Endothelial cell of umbilical vein (primary cell): ENCODE results near the gene CES5A. TPM values are rescaled to one million over a fixed set of nuclear protein-coding genes. Genes with fewer than 3 reads are reported as not detected.

Experiments
- BruUV-seq: library from RNA; stranded (reverse); fragments of 400-500 nt; replicated peaks from 2 replicates; lab custom pipeline; 2021; lab: Mats Ljungman, UMichigan
- CTCF ChIA-PET: fragments of 300-600, 350-600 bp; sonication (Branson Sonifier 250); formaldehyde crosslinking; loops from one replicate; lab custom pipeline; 2021; ENCODE audit warnings: antibody characterized with exemption, inconsistent platforms; lab: Charles Lee
- POLR2A ChIA-PET: fragments of 300-600, 350-600 bp; sonication (Branson Sonifier 250); formaldehyde crosslinking; loops from one replicate; lab custom pipeline; 2021; ENCODE audit warnings: antibody characterized with exemption, inconsistent platforms; lab: Charles Lee
- DNase-seq: peaks from one replicate; pipeline ENCODE4 v3.0.0-alpha.2; 2011; ENCODE audit warnings: low read depth, low spot score
- FAIRE-seq: peaks from 2 replicates; lab custom pipeline; 2011; peaks lifted over from hg19 to GRCh38; lab: Jason Lieb, UNC
- H2AFZ ChIP-seq: 2 replicates; pipeline ENCODE4 v1.6.0; 2012; ENCODE audit warnings: low read depth, low read length, control low read depth, inconsistent platforms
- H3K27ac ChIP-seq: 2 replicates; pipeline ENCODE4 v1.5.1; 2011; ENCODE audit warnings: low read depth, mild to moderate bottlenecking, control low read depth, low read length, moderate library complexity; ENCODE audit not compliant: insufficient read depth
- H3K27me3 ChIP-seq, 2 experiments: 2 replicates each; pipeline versions ENCODE4 v1.6.0 to v1.6.1; 2011; ENCODE audit warnings: low read length in 2 of 2, mixed read lengths in 1 of 2; ENCODE audit not compliant: control insufficient read depth in 2 of 2, insufficient read depth in 2 of 2
- H3K36me3 ChIP-seq, 2 experiments: 2 replicates in 1 of 2; 3 replicates in 1 of 2; pipeline ENCODE4 v1.5.1; 2011; ENCODE audit warnings: low read length in 2 of 2, mild to moderate bottlenecking in 1 of 2, moderate library complexity in 1 of 2; ENCODE audit not compliant: control insufficient read depth in 2 of 2, insufficient read depth in 2 of 2; ENCODE audit errors: extremely low read depth in 1 of 2
- H3K4me1 ChIP-seq: 3 replicates; pipeline ENCODE4 v1.5.1; 2011; ENCODE audit warnings: mild to moderate bottlenecking, low read length; ENCODE audit not compliant: control insufficient read depth, insufficient read depth; ENCODE audit errors: extremely low read depth
- H3K4me2 ChIP-seq: 2 replicates; pipeline ENCODE4 v1.6.1; 2011; ENCODE audit warnings: low read length, control low read depth, mixed read lengths; ENCODE audit not compliant: insufficient read depth
- H3K4me3 ChIP-seq, 3 experiments: fragments of 200-600 bp in 1 of 3; sonication (generic), shearing (Covaris generic) in 1 of 3; replicated peaks in 1 of 3; 2 replicates each; pipeline ENCODE4 v1.5.1; 2011 to 2016; ENCODE audit warnings: control low read depth in 3 of 3, low read length in 3 of 3, mild to moderate bottlenecking in 2 of 3, inconsistent platforms in 1 of 3, low read depth in 1 of 3, moderate library complexity in 1 of 3; ENCODE audit not compliant: insufficient read depth in 1 of 3
- H3K79me2 ChIP-seq: 2 replicates; pipeline ENCODE4 v1.6.0; 2012; ENCODE audit warnings: low read length, inconsistent platforms; ENCODE audit not compliant: control insufficient read depth, insufficient read depth
- H3K9ac ChIP-seq: replicated peaks from 2 replicates; pipeline ENCODE3; 2011; ENCODE audit warnings: low read length, control low read depth; ENCODE audit not compliant: insufficient read depth; ENCODE audit errors: extremely low read depth
- H3K9me1 ChIP-seq: replicated peaks from 3 replicates; pipeline ENCODE4 v1.6.0; 2011; ENCODE audit warnings: mild to moderate bottlenecking, low read length; ENCODE audit not compliant: control insufficient read depth, insufficient read depth; ENCODE audit errors: extremely low read depth
- H3K9me3 ChIP-seq: replicated peaks from 2 replicates; pipeline ENCODE4 v1.5.1; 2012; ENCODE audit warnings: low read length, inconsistent platforms; ENCODE audit not compliant: control insufficient read depth, insufficient read depth
- H4K20me1 ChIP-seq: replicated peaks from 2 replicates; pipeline ENCODE3; 2011; ENCODE audit warnings: mild to moderate bottlenecking, low read length; ENCODE audit not compliant: control insufficient read depth, insufficient read depth; ENCODE audit errors: extremely low read depth
- CTCF ChIP-seq, 2 donors: IDR thresholded peaks; 1 replicate in 1 of 2; 2 replicates in 1 of 2; pipeline ENCODE4 v1.5.1; 2011; ENCODE audit warnings: low read length in 2 of 2, mild to moderate bottlenecking in 2 of 2, moderate library complexity in 2 of 2, control low read depth in 1 of 2, inconsistent platforms in 1 of 2, low read depth in 1 of 2; ENCODE audit not compliant: insufficient read depth in 1 of 2; ENCODE audit errors: extremely low read depth in 1 of 2
- EZH2 ChIP-seq: IDR thresholded peaks from 2 replicates; pipeline ENCODE4 v1.6.1; 2012; ENCODE audit warnings: borderline replicate concordance, low read depth, mild to moderate bottlenecking, moderate library complexity, low read length, inconsistent platforms; ENCODE audit not compliant: severe bottlenecking
- FOS ChIP-seq: IDR thresholded peaks from 2 replicates; pipeline ENCODE4 v1.6.1; 2011; ENCODE audit warnings: mild to moderate bottlenecking, low read length, moderate library complexity, borderline replicate concordance; ENCODE audit not compliant: insufficient read depth
- GATA2 ChIP-seq: IDR thresholded peaks from 2 replicates; pipeline ENCODE4 v1.7.0; 2011; ENCODE audit warnings: low read depth, mild to moderate bottlenecking, moderate library complexity, mixed read lengths, low read length; ENCODE audit not compliant: insufficient read length, insufficient read depth
- JUN ChIP-seq: IDR thresholded peaks from 2 replicates; pipeline ENCODE4 v1.6.1; 2011; ENCODE audit warnings: borderline replicate concordance, low read depth; ENCODE audit not compliant: insufficient read length, insufficient read depth
- MAX ChIP-seq: IDR thresholded peaks from 2 replicates; pipeline ENCODE4 v1.6.1; 2011; ENCODE audit not compliant: insufficient read depth, insufficient read length
- MYC ChIP-seq: IDR thresholded peaks from one replicate; pipeline ENCODE4 v1.6.1; 2011; ENCODE audit warnings: mild to moderate bottlenecking, low read depth, low read length
- POLR2A ChIP-seq: IDR thresholded peaks from 2 replicates; pipeline ENCODE4 v1.6.1; 2012; ENCODE audit warnings: low read depth, mild to moderate bottlenecking, control low read depth, low read length
- POLR2AphosphoS5 ChIP-seq: IDR thresholded peaks from 2 replicates; pipeline ENCODE4 v1.6.1; 2012; ENCODE audit warnings: low read depth, mild to moderate bottlenecking, control low read depth, low read length, moderate library complexity; ENCODE audit not compliant: insufficient read depth
- dilution Hi-C: fragments of 300-500 bp; cut with MboI; formaldehyde crosslinking; loops from one replicate; pipeline ENCODE4 v1.15.0; 2019; ENCODE audit warnings: low sequenced_read_pairs; ENCODE audit not compliant: extremely low pct_ligation_motif_present
- intact Hi-C: fragments of 100-400 bp; cut with micrococcal nuclease; formaldehyde crosslinking; loops from one replicate; pipeline ENCODE4 v1.10.0; 2022
- polyA plus RNA-seq, 4 experiments: library from polyadenylated mRNA; depleted of rRNA in 3 of 4; stranded (reverse) in 3 of 4; unstranded in 1 of 4; fragments of >200 nt; gene quantifications; 2 replicates each; pipeline versions ENCODE4 v1.2.1 to v1.2.3, GENCODE V29; 2011 to 2012; ENCODE audit warnings: missing spikeins in 1 of 4
- total RNA-seq: library from RNA; stranded (reverse); gene quantifications from 2 replicates; pipeline ENCODE4 v1.2.3, GENCODE V29; 2021

CES5A gene
- total and polyA plus RNA-seq, 2 donors (not counting 3 experiments of a cell fraction or from before 2014, with no cell fraction given): not detected

GRCh38 chr16:55917373-55918160 lies 42.4 kb upstream of the CES5A start:
- intact Hi-C loops: no loop called here
- no peak overlapping the region for H3K9ac ChIP-seq
- no peaks in the 10 kb centered on the region for H3K9me3 ChIP-seq
- FAIRE-seq (no peak), DNase-seq (no peak)
- H3K4me2 ChIP-seq: no peak overlapping the region
- ChIA-PET CTCF (no interaction called here), POLR2A (no interaction called here)
- no peaks in the 10 kb centered on the region for H3K79me2 ChIP-seq
- H3K4me1 ChIP-seq: no peaks in the 10 kb centered on the region
- H3K27ac ChIP-seq: no peak overlapping the region
- no peak for TF ChIP-seq POLR2AphosphoS5
- TF ChIP-seq GATA2: no peak
- no peak for TF ChIP-seq POLR2A
- no peak for TF ChIP-seq MYC
- TF ChIP-seq FOS: no peak
- no peak for TF ChIP-seq CTCF (IDR thresholded peaks at IDR 0.05; ENCODE audit: extremely low read depth in 1 of 2, insufficient read depth in 1 of 2, low read depth in 1 of 2, low read length in 2 of 2)
- TF ChIP-seq EZH2: no peak
- TF ChIP-seq JUN: no peak
- TF ChIP-seq MAX: no peak
- H3K4me3 ChIP-seq: no peak overlapping the region
- no peaks in the 10 kb centered on the region for H3K36me3 ChIP-seq
- no TSS peak for BruUV-seq
- H2AFZ ChIP-seq: no peak overlapping the region
- no peaks in the 10 kb centered on the region for H4K20me1 ChIP-seq
- no peaks in the 10 kb centered on the region for H3K27me3 ChIP-seq
- dilution Hi-C loops: no loop called here
- H3K9me1 ChIP-seq: no peaks in the 10 kb centered on the region
